ENCODE measurements around the gene NLRP6. TPM values are rescaled to one million over a fixed set of nuclear protein-coding genes. Genes with fewer than 3 reads are reported as not detected.
"Not testable (repeated sequence)": the region's sequence is repeated elsewhere in the genome, so short reads cannot be mapped to it uniquely, and the experiment has no call there.

NLRP6 gene
- total RNA-seq, 1 experiment from 2014 or later, result not detected

DNA sequence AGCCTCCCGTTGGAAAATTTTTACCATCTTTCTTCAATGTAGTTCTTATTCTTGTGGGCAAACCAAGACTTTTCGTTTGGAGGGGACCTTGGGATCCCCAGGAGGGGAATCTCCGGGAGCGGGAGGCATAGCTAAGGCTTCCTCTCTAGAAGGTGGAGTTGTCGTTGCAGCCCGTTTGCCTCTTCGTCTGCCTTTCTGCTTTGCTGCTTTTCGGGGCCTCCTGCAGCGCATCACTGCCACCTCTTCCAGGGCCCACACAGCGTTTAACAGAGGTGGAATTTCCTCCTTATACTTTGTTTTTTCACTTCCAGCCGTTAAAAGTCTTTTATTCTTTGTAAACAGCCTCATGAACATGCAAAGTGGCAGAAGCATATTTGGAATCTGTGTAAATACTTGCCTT lies 45.9 kb downstream of the NLRP6 start:
- peak overlapping the region in 1 of 3 experiments; percentile 31; a peak in 1 of 7 replicates for H3K27ac Mint-ChIP-seq
- Histone ChIP-seq H3K27ac (ENCODE audit: insufficient read length, low read depth, low read length) (no peak overlapping the region), H3K14ac (ENCODE audit: insufficient read depth, low read length) (no peak overlapping the region), H2BK5ac (ENCODE audit: insufficient read length, low read length) (no peak overlapping the region), H3K4ac (ENCODE audit: low read depth, low read length) (no peak overlapping the region), H2BK15ac (ENCODE audit: low read depth, low read length) (no peak overlapping the region), H3T11ph (ENCODE audit: low read length) (no peak overlapping the region), H3K23me2 (ENCODE audit: insufficient read length, low read depth, low read length, poor library complexity, severe bottlenecking) (peaks cover 13% of the 10 kb centered on the region), H2AK5ac (ENCODE audit: insufficient read length, low read length) (no peak overlapping the region), H3K56ac (ENCODE audit: insufficient read length, low read depth, low read length) (no peak overlapping the region), H4K91ac (ENCODE audit: insufficient read length, low read depth, low read length) (no peak overlapping the region), H3K79me1 (ENCODE audit: insufficient read depth, low read depth, low read length, poor library complexity, severe bottlenecking) (no peaks in the 10 kb centered on the region), H3K18ac (ENCODE audit: insufficient read length, low read depth, low read length) (no peak overlapping the region), H3K27me3 (ENCODE audit: insufficient read depth, low read length) (no peaks in the 10 kb centered on the region), H3K4me1 (ENCODE audit: insufficient read depth, low read length) (peaks cover 4% of the 10 kb centered on the region; the same call in 1 of the 2 replicates), H2BK12ac (ENCODE audit: insufficient read length, low read depth, low read length) (no peak overlapping the region), H3K9ac (ENCODE audit: extremely low read depth, insufficient read length, low read length) (no peak overlapping the region), H4K5ac (ENCODE audit: insufficient read length, low read depth, low read length) (no peak overlapping the region), H4K20me1 (ENCODE audit: control insufficient read depth, insufficient read depth, insufficient read length) (no peaks in the 10 kb centered on the region), H3K23ac (ENCODE audit: insufficient read length, low read depth, low read length) (no peak overlapping the region), H2BK20ac (ENCODE audit: low read depth, low read length, poor library complexity, severe bottlenecking) (no peak overlapping the region), H4K8ac (replicated peaks; ENCODE audit: insufficient read length, low read depth, low read length) (no peak overlapping the region), H2BK120ac (ENCODE audit: low read depth, low read length, poor library complexity, severe bottlenecking) (no peak overlapping the region), H3K9me3 (ENCODE audit: control insufficient read depth, low read depth, low read length) (no peaks in the 10 kb centered on the region), H3K4me2 (ENCODE audit: insufficient read depth, insufficient read length, low read length) (no peak overlapping the region), H2AFZ (ENCODE audit: low read length) (no peak overlapping the region), H3K79me2 (ENCODE audit: insufficient read depth, low read length) (no peaks in the 10 kb centered on the region)
- DNase-seq, result no peak
- H3K4me3 Mint-ChIP-seq, result no peak overlapping the region
- TF ChIP-seq, protein P1, sequence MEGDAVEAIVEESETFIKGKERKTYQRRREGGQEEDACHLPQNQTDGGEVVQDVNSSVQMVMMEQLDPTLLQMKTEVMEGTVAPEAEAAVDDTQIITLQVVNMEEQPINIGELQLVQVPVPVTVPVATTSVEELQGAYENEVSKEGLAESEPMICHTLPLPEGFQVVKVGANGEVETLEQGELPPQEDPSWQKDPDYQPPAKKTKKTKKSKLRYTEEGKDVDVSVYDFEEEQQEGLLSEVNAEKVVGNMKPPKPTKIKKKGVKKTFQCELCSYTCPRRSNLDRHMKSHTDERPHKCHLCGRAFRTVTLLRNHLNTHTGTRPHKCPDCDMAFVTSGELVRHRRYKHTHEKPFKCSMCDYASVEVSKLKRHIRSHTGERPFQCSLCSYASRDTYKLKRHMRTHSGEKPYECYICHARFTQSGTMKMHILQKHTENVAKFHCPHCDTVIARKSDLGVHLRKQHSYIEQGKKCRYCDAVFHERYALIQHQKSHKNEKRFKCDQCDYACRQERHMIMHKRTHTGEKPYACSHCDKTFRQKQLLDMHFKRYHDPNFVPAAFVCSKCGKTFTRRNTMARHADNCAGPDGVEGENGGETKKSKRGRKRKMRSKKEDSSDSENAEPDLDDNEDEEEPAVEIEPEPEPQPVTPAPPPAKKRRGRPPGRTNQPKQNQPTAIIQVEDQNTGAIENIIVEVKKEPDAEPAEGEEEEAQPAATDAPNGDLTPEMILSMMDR (conservative IDR thresholded peaks at IDR 0.05), result no peak
- H3K27me3 Mint-ChIP-seq (ENCODE audit: low read depth), result peaks cover 1% of the 10 kb centered on the region; the same call in 1 of the 2 replicates
- no peaks in the 10 kb centered on the region for H3K9me3 Mint-ChIP-seq
- no CpG with 5 or more reads among the region's 11 CpGs for WGBS (ENCODE audit: extremely low coverage, insufficient read length, low lambda C conversion rate)
- peaks cover 0 to 2% (median 2%) of the 10 kb centered on the region in 3 experiments; a peak in 2 of 7 replicates for H3K36me3 Mint-ChIP-seq (ENCODE audit: insufficient read depth in 1 of 3, low read depth in 3 of 3)
- H3K4me1 Mint-ChIP-seq, result peaks cover 30 to 39% of the 10 kb centered on the region in 2 experiments

DNA sequence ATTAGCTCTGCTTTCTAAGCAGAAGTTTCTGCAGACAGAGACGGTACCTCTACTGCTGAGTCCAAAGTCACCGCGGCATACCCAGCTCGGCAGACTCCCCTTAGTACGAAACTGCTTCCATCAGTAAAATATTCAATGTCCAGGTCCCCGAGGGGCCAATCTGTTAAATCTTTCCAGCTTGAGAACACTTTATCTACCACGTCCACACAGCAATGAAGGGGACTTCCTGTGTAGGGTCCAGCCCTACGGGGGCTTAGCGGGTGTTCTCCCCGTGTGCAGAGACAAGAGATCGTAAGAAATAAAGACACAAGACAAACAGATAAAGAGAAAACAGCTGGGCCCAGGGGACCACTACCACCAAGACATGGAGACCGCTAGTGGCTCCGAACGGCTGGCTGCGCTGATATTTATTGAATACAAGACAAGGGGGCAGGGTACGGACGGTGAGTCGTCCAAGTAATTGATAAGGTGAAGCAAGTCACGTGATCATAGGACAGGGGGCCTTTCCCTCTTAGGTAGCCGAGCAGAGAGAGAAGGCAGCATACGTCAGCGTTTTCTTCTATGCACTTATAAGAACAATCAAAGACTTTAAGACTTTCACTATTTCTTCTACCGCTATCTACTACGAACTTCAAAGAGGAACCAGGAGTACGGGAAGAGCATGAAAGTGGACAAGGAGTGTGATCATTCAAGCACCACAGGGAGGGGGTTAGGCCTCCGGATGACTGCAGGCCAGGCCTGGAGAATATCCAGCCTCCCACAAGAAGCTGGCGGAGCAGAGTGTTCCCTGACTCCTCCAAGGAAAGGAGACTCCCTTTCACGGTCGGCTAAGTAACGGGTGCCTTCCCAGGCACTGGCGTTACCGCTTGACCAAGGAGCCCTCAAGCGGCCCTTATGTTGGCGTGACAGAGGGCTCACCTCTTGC lies 46.6 kb downstream of the NLRP6 start:
- Mint-ChIP-seq H3K27ac (peak overlapping the region in 2 of 3 experiments; percentile 44 to 73; a peak in 4 of 7 replicates), H3K4me1 (peaks cover 28 to 39% of the 10 kb centered on the region in 2 experiments)
- H3K18ac ChIP-seq (ENCODE audit: insufficient read length, low read depth, low read length); H3T11ph ChIP-seq (ENCODE audit: low read length); H3K14ac ChIP-seq (ENCODE audit: insufficient read depth, low read length); H3K4ac ChIP-seq (ENCODE audit: low read depth, low read length); H3K23me2 ChIP-seq (ENCODE audit: insufficient read length, low read depth, low read length, poor library complexity, severe bottlenecking); H2AFZ ChIP-seq (ENCODE audit: low read length); H4K8ac ChIP-seq (replicated peaks; ENCODE audit: insufficient read length, low read depth, low read length); H2BK120ac ChIP-seq (ENCODE audit: low read depth, low read length, poor library complexity, severe bottlenecking); H3K79me1 ChIP-seq (ENCODE audit: insufficient read depth, low read depth, low read length, poor library complexity, severe bottlenecking); H3K56ac ChIP-seq (ENCODE audit: insufficient read length, low read depth, low read length); H2BK12ac ChIP-seq (ENCODE audit: insufficient read length, low read depth, low read length); H3K9ac ChIP-seq (ENCODE audit: extremely low read depth, insufficient read length, low read length); H3K27me3 Mint-ChIP-seq (ENCODE audit: low read depth); H3K36me3 Mint-ChIP-seq (ENCODE audit: insufficient read depth in 1 of 3, low read depth in 3 of 3); H4K20me1 ChIP-seq (ENCODE audit: control insufficient read depth, insufficient read depth, insufficient read length); H3K27ac ChIP-seq (ENCODE audit: insufficient read length, low read depth, low read length); H3K4me2 ChIP-seq (ENCODE audit: insufficient read depth, insufficient read length, low read length); H3K9me3 ChIP-seq (ENCODE audit: control insufficient read depth, low read depth, low read length); H3K27me3 ChIP-seq (ENCODE audit: insufficient read depth, low read length); H3K23ac ChIP-seq (ENCODE audit: insufficient read length, low read depth, low read length); H4K91ac ChIP-seq (ENCODE audit: insufficient read length, low read depth, low read length); H3K4me3 Mint-ChIP-seq; H2BK5ac ChIP-seq (ENCODE audit: insufficient read length, low read length); H2BK15ac ChIP-seq (ENCODE audit: low read depth, low read length); H3K9me3 Mint-ChIP-seq; H3K79me2 ChIP-seq (ENCODE audit: insufficient read depth, low read length); DNase-seq; H4K5ac ChIP-seq (ENCODE audit: insufficient read length, low read depth, low read length); H2AK5ac ChIP-seq (ENCODE audit: insufficient read length, low read length); H3K4me1 ChIP-seq (ENCODE audit: insufficient read depth, low read length); H2BK20ac ChIP-seq (ENCODE audit: low read depth, low read length, poor library complexity, severe bottlenecking): not testable (repeated sequence)
- WGBS (ENCODE audit: extremely low coverage, insufficient read length, low lambda C conversion rate), result no CpG with 5 or more reads among the region's 34 CpGs

Measured in H9 (cell line).